Uterus (tissue), 4 donors: Measurements from ENCODE around the gene DAZL. TPM values are rescaled to one million over a fixed set of nuclear protein-coding genes. Genes with fewer than 3 reads are reported as not detected.

Experiments used
- DNase-seq, 2 donors: peaks; one replicate each; pipeline ENCODE4 v3.0.0-alpha.2; 2019 to 2020
- H3K27ac ChIP-seq, 2 donors: fragments of 200-600 bp; sonication (generic); 1 replicate in 1 of 2; 2 replicates in 1 of 2; pipeline ENCODE4 v1.5.1; 2016 to 2018
- H3K27me3 ChIP-seq, 2 donors: fragments of 200-600 bp; sonication (generic); one replicate each; pipeline ENCODE4 v1.5.1; 2018 to 2019; ENCODE audit warnings: control low read depth in 1 of 2
- H3K36me3 ChIP-seq, 2 donors: fragments of 200-600 bp; sonication (generic); one replicate each; pipeline ENCODE4 v1.5.1; 2019; ENCODE audit warnings: control low read depth in 1 of 2
- H3K4me1 ChIP-seq, 2 donors: fragments of 200-600 bp; sonication (generic); one replicate each; pipeline ENCODE4 v1.5.1; 2018 to 2019; ENCODE audit warnings: control low read depth in 1 of 2
- H3K4me3 ChIP-seq, 2 donors: fragments of 200-600 bp; sonication (generic); 1 replicate in 1 of 2; 2 replicates in 1 of 2; pipeline ENCODE4 v1.5.1; 2018 to 2019; ENCODE audit warnings: mild to moderate bottlenecking in 1 of 2
- H3K9me3 ChIP-seq, 2 donors: fragments of 200-600 bp; sonication (generic); one replicate each; pipeline ENCODE4 v1.5.1; 2019; ENCODE audit warnings: control low read depth in 1 of 2
- CTCF ChIP-seq, 4 experiments: fragments of 200-600 bp in 2 of 4; fragments of 450-650 bp in 2 of 4; sonication (generic) in 2 of 4; IDR thresholded peaks; one replicate each; pipeline ENCODE4 v1.5.1; 2016 to 2019; ENCODE audit warnings: antibody characterized with exemption in 4 of 4, mild to moderate bottlenecking in 2 of 4, moderate library complexity in 1 of 4
- POLR2A ChIP-seq, 2 donors: fragments of 450-650 bp; IDR thresholded peaks; one replicate each; pipeline ENCODE4 v1.6.1; 2016; ENCODE audit warnings: antibody characterized with exemption in 2 of 2, mild to moderate bottlenecking in 1 of 2, moderate library complexity in 1 of 2
- intact Hi-C: fragments of 100-400 bp; cut with DNase I; formaldehyde crosslinking; loops from one replicate; pipeline ENCODE4 v1.15.1; 2023; ENCODE audit warnings: low total_unique reads
- total RNA-seq, 4 donors: library from RNA; depleted of rRNA in 3 of 4; stranded (reverse); fragments of >200 nt in 3 of 4; gene quantifications; one replicate each; pipeline versions ENCODE4 v1.1.0 to v1.2.4, GENCODE V29; 2014 to 2023
- donor health status: DM: yes; HTN: yes; CAD: no.

The DAZL gene
- total RNA-seq, 4 donors from 2014 or later: 0.21 TPM; not detected in 3

- Histone ChIP-seq H3K27me3 (no peaks in the 10 kb centered on the region), H3K4me3 (no peak overlapping the region), H3K9me3 (no peaks in the 10 kb centered on the region), H3K27ac (no peak overlapping the region), H3K4me1 (no peaks in the 10 kb centered on the region), H3K36me3 (no peaks in the 10 kb centered on the region)
- intact Hi-C loops: no loop called here
- TF ChIP-seq POLR2A (IDR thresholded peaks at IDR 0.05) (no peak), CTCF (IDR thresholded peaks at IDR 0.05) (no peak)
- no peak for DNase-seq
These were observed 68.2 kb downstream of the DAZL start for GRCh38 chr3:16536996-16537395.

Other genes starting within 250 kb of the DAZL start
- gene RFTN1, start 91.7 kb downstream of the DAZL start, total RNA-seq: 100 to 1,000 TPM in 1 of 4 donors, 10 to 100 TPM in 3; 32.0 to 187 (median 47.6) TPM